ENCODE measurements around the gene UCK2. TPM values are rescaled to one million over a fixed set of nuclear protein-coding genes. Genes with fewer than 3 reads are reported as not detected.
A peak's percentile ranks its signal among the peaks of the same experiment; 100 is the strongest.

The UCK2 gene
- total RNA-seq, 1 experiment from 2014 or later, result 59.9 TPM

DNA sequence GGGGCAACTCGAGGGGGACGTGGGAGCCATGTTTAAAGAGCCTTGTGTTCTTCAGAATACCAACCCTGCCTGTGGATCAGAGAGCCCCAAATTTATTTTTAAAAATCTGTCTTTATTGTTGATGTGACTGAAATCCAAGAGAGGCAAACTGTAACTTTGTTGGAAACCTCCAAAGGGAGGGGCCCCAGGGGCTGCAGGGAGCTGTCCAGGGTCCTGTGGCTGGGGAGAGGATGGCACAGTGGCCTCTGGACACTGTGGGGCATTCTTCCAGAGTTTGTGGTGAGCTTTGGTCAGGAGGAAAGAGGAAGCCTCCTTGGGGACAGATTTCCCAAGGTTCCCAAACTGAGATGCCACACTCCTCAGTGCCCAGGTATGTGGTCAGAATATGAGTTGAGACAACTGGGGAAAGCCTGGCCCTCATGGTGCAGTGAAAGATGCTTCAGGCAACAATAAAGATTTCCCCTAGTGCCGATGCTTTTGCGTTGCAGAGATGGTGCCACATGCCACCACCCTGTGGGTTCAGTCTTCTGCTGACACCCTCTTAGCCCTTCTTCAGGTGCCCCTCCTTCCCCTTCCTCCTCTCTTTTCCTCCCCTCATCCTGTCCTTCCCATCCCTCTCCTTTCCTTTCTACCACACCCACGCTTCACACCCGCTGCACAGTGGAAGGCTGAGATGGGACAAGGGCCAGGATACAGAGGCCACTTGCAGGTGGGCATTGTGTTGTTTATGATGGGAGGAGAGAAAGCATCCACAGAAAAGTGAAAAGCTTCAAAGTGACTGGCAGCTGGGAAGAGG is 122.1 kb downstream of the UCK2 start:
- POLR2A ChIA-PET (ENCODE audit: unreplicated experiment), result no interaction called here
- BruUV-seq (replicated peaks), result no TSS peak
- Histone ChIP-seq H3K27ac (no peak overlapping the region), H3K9me2 (ENCODE audit: insufficient read depth) (no peaks in the 10 kb centered on the region), H3K79me2 (ENCODE audit: low read depth) (no peaks in the 10 kb centered on the region), H4K20me1 (ENCODE audit: insufficient read depth) (no peaks in the 10 kb centered on the region), H3K4me2 (no peak overlapping the region), H3F3A (ENCODE audit: insufficient read depth, low read depth) (no peaks in the 10 kb centered on the region), H2AFZ (no peak overlapping the region), H3K27me3 (ENCODE audit: insufficient read depth, low read depth) (peaks cover 44% of the 10 kb centered on the region), H3K9me3 (ENCODE audit: insufficient read depth, low read depth) (no peaks in the 10 kb centered on the region), H3K4me1 (replicated peaks; ENCODE audit: insufficient read depth) (no peaks in the 10 kb centered on the region), H3K4me3 (no peak overlapping the region), H3K36me3 (ENCODE audit: low read depth) (no peaks in the 10 kb centered on the region)
- CTCF ChIA-PET, result no interaction called here
- intact Hi-C loops (cut with micrococcal nuclease; ENCODE audit: unreplicated experiment), result no loop called here
- TF ChIP-seq EZH2 (IDR thresholded peaks at IDR 0.05; ENCODE audit: low read depth), result no peak
- TF ChIP-seq, protein P1, sequence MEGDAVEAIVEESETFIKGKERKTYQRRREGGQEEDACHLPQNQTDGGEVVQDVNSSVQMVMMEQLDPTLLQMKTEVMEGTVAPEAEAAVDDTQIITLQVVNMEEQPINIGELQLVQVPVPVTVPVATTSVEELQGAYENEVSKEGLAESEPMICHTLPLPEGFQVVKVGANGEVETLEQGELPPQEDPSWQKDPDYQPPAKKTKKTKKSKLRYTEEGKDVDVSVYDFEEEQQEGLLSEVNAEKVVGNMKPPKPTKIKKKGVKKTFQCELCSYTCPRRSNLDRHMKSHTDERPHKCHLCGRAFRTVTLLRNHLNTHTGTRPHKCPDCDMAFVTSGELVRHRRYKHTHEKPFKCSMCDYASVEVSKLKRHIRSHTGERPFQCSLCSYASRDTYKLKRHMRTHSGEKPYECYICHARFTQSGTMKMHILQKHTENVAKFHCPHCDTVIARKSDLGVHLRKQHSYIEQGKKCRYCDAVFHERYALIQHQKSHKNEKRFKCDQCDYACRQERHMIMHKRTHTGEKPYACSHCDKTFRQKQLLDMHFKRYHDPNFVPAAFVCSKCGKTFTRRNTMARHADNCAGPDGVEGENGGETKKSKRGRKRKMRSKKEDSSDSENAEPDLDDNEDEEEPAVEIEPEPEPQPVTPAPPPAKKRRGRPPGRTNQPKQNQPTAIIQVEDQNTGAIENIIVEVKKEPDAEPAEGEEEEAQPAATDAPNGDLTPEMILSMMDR (conservative IDR thresholded peaks at IDR 0.05), result no peak
- peak in 1 of 2 experiments; percentile 7 for DNase-seq

DNA sequence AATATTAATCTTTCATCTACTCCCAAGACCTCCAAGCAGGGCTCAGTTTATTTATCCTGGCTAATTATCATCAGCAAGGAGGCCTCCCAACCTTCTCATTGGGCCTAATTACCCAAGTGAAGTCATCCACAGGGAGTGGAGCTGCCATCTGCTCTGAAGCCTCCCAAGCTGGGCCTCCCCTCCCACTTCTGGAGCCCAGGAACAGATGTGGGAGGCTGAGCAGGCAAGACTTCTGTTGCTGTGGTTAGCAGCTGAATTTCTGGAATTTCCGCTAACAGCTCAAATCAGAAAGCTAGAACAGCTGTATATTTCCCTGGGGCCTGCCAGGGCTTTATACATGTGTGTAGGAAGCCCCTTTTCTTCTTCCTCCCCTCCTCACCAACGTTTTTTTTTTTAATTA is 127.5 kb downstream of the UCK2 start:
- H3F3A ChIP-seq (ENCODE audit: insufficient read depth, low read depth), result no peaks in the 10 kb centered on the region
- H3K9me3 ChIP-seq (ENCODE audit: insufficient read depth, low read depth), result no peaks in the 10 kb centered on the region
- H3K36me3 ChIP-seq (ENCODE audit: low read depth), result no peaks in the 10 kb centered on the region
- H2AFZ ChIP-seq, result no peak overlapping the region
- no peak for DNase-seq
- H3K4me2 ChIP-seq, result no peak overlapping the region
- no peaks in the 10 kb centered on the region for H3K79me2 ChIP-seq (ENCODE audit: low read depth)
- no TSS peak for BruUV-seq (replicated peaks)
- no peak for TF ChIP-seq EZH2 (IDR thresholded peaks at IDR 0.05; ENCODE audit: low read depth)
- TF ChIP-seq, protein P1 (conservative IDR thresholded peaks at IDR 0.05), result no peak
- H3K4me1 ChIP-seq (replicated peaks; ENCODE audit: insufficient read depth), result no peaks in the 10 kb centered on the region
- H4K20me1 ChIP-seq (ENCODE audit: insufficient read depth), result no peaks in the 10 kb centered on the region
- H3K9me2 ChIP-seq (ENCODE audit: insufficient read depth), result no peaks in the 10 kb centered on the region
- H3K4me3 ChIP-seq, result no peak overlapping the region
- H3K27me3 ChIP-seq (ENCODE audit: insufficient read depth, low read depth), result peaks cover 28% of the 10 kb centered on the region; the same call in 1 of the 2 replicates
- intact Hi-C loops (cut with micrococcal nuclease; ENCODE audit: unreplicated experiment), result no loop called here
- ChIA-PET CTCF (no interaction called here), POLR2A (ENCODE audit: unreplicated experiment) (no interaction called here)
- H3K27ac ChIP-seq, result no peak overlapping the region

DNA sequence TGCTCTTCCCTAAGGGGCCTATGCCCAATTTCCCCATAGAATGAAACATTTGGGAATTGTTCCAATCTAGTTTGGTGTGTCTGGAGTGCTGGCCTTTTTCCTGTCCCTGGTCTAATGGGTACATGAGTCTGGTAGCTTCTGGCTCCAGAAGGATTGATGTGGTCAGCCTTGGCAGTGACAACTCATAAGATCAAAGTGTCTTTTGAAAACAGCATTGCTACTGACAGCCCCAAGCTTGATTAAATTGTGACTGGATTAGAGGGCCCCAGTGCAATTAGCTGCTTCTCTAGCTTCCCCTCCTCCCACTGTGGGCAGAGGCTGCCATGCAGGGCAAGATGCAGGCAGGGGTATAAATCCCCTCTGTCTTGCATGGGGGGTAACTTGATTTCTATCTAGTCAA is 130.9 kb downstream of the UCK2 start:
- Histone ChIP-seq H3K9me3 (ENCODE audit: insufficient read depth, low read depth) (no peaks in the 10 kb centered on the region), H3K27ac (no peak overlapping the region), H3K4me2 (no peak overlapping the region), H3K36me3 (ENCODE audit: low read depth) (no peaks in the 10 kb centered on the region), H3K27me3 (ENCODE audit: insufficient read depth, low read depth) (peaks cover 17% of the 10 kb centered on the region; the same call in 1 of the 2 replicates), H3F3A (ENCODE audit: insufficient read depth, low read depth) (no peaks in the 10 kb centered on the region), H3K9me2 (ENCODE audit: insufficient read depth) (no peaks in the 10 kb centered on the region), H3K4me1 (replicated peaks; ENCODE audit: insufficient read depth) (no peaks in the 10 kb centered on the region), H3K79me2 (ENCODE audit: low read depth) (no peaks in the 10 kb centered on the region), H4K20me1 (ENCODE audit: insufficient read depth) (no peaks in the 10 kb centered on the region), H3K4me3 (no peak overlapping the region), H2AFZ (no peak overlapping the region)
- intact Hi-C loops (cut with micrococcal nuclease; ENCODE audit: unreplicated experiment), result no loop called here
- POLR2A ChIA-PET (ENCODE audit: unreplicated experiment), result no interaction called here
- DNase-seq, result no peak
- no peak for TF ChIP-seq EZH2 (IDR thresholded peaks at IDR 0.05; ENCODE audit: low read depth)
- TF ChIP-seq, protein P1 (conservative IDR thresholded peaks at IDR 0.05), result no peak
- CTCF ChIA-PET, result no interaction called here
- BruUV-seq (replicated peaks), result no TSS peak

All from PC-9 (cell line).